ENCODE results near the gene HIF3A.

HIF3A gene

GRCh38 chr19:46328079-46328478 is 31.2 kb downstream of the HIF3A start:
- DNase-seq (ENCODE audit: low read depth, low spot score) = no peak

DNA sequence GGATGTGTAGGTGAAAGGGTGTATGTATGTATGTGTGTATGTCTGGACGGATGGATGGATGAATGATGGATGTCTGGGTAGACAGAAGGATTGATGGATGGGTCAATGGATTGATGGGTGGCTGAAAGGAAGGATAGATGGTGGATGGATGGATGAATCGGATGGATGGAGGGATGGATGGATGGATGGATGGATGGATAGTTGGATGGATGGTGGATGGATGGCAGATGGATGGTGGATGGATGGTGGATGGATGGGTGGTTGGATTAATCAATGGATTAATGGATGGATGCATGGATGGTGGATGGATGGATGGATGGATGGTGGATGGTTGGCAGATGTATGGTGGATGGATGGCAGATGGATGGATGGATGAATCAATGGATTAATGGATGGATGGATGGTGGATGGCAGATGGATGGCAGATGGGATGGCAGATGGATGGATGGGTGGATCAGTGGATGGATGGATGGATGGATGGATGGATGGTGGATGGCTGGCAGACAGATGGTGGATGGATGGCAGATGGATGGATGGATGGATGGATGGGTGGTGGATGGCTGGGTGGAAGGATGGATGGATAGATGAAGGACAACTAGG is 33.6 kb downstream of the HIF3A start:
- no peak for DNase-seq (ENCODE audit: low read depth, low spot score)

GRCh38 chr19:46337487-46337886 is 40.6 kb downstream of the HIF3A start:
- DNase-seq (ENCODE audit: low read depth, low spot score) = no peak

DNA sequence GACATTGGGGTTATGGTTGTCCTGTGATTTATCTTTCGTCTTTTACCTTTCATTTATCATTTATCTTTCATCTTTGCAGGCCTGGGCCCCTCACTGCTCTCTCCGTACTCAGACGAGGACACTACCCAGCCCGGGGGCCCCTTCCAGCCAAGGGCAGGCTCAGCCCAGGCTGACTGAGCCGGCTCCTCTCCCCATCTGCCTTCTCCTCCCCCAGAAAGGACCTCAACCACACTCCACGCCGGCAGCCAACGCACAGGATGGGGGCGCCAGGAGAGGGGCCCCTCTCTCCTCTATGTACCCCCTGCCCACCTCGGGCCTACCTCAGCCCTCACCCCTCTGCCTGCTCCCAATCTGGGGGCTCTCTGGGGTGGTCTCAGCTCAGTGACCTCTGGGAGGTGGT is 42.6 kb downstream of the HIF3A start:
- DNase-seq (ENCODE audit: low read depth, low spot score) = no peak

GRCh38 chr19:46340051-46340659 is 43.3 kb downstream of the HIF3A start:
- no peak for DNase-seq (ENCODE audit: low read depth, low spot score)

- no peak for DNase-seq (ENCODE audit: low read depth, low spot score)
These were observed 45.1 kb downstream of the HIF3A start for GRCh38 chr19:46341937-46342336.

GRCh38 chr19:46344363-46344762 is 47.5 kb downstream of the HIF3A start:
- DNase-seq (ENCODE audit: low read depth, low spot score) = no peak

DNA sequence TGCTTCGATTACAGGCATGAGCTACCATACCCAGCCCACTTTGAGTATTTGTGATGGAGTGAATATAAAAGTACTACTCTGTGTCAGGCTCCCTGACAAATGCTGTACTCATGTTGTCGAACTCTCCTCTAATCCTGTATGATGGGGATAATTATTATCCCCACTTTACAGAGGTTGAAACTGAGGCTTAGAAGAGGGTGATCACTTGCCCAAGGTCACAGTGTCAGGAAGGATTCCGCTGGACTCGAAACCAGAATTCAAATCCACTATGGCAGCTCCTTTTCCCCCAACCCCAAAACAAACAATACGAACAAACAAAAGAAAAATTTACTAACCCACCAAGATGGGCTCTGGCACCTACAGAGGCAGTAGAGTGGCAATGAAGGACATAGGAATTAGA is 48.3 kb downstream of the HIF3A start:
- DNase-seq (ENCODE audit: low read depth, low spot score) = no peak

- DNase-seq (ENCODE audit: low read depth, low spot score) = peak; percentile 88
These were observed 50.2 kb downstream of the HIF3A start, which contains the start of gene PPP5C for GRCh38 chr19:46346821-46347571. PPP5C (plus strand) TSS chr19:46347087; CDS start chr19:46347097, 10 bp downstream.

DNA sequence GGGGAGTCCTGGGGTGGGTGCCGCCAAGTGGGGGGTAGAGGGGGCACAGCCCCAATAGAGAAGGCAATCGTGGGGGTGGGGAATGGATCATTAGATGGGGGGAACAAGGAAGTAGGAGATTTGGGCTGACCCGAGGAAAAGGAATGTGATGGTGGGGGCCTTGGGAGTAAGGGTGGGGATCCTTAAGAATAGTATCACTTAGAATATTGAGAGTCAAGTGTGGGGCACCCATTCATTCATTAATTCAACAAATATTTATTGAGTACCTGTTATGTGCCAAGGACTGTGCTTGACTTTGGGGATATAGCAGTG is 50.7 kb downstream of the HIF3A start:
- DNase-seq (ENCODE audit: low read depth, low spot score) = no peak

DNA sequence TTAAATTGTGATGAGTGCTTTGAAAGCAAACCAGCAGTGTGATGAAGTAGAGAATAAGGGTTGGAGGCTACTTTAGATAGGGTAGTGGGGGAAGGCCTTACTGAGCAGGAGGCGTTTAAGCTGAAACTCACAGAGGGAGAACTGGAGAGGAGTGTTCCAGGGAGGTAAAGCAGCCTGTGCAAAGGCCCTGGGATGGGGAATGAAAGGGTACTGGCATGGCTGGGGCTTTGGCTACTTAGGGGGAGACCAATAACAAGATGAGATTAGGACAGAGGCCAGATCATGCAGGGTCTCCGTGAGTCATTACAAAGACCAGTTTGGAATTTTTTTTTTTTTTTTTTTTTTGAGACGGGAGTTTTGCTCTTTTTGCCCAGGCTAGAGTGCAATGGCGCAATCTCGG is 51.1 kb downstream of the HIF3A start:
- no peak for DNase-seq (ENCODE audit: low read depth, low spot score)

DNA sequence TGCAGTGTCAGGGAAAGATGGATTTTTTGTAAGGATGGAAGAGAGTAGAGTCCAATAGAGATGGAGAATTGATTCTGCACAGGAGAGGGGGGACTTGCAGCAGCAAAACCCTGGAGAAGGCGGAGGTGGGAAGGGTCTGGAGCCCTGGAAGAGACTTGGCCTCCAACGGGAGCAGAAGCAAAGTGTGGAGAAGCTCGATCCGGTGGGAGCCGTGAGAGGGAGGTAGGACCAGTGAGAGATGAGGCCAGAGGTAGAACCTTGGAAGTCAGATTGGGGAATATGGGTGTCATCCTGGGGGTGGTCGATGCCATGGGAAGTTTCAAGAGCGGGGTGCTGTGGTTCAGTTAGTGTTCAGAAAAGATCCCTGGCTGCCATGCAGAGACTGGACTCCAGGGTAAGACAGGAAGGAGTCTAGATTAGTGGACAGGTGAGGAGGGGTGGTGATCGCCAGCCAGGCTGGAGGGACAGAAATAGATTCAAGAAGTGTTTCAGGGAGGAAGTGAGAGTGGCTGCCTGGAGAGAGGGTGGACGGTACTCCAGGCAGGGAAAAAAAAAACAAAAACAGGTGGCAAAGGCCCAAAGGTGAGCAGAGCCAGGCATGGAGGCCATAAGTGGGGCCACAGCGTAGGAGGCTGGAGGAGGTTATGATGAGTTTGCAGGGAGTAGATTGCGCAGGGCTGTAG is 52.6 kb downstream of the HIF3A start:
- no peak for DNase-seq (ENCODE audit: low read depth, low spot score)

- no peak for DNase-seq (ENCODE audit: low read depth, low spot score)
These were observed 53.4 kb downstream of the HIF3A start for GRCh38 chr19:46350029-46350757.

DNA sequence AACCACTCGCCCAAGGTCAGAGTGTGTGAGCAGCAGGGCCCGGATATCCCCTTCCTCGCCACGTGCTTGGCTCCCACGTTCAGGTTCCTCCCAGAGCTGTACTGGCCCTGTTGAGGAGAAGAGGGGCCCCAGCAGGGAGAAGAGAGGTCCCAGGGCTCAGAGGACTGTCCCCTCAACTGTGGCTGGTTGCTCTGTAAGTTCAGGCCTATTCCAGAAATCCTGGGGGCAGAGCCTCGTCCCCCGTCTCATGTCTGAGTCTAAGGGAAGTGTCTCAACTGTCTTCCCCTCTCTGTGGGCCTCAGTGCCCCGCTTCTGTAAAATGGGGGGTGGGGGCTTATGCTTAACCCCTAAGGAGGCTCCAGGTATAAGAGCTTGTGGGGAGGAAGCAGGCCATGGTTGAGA is 53.9 kb downstream of the HIF3A start:
- DNase-seq (ENCODE audit: low read depth, low spot score) = no peak

DNA sequence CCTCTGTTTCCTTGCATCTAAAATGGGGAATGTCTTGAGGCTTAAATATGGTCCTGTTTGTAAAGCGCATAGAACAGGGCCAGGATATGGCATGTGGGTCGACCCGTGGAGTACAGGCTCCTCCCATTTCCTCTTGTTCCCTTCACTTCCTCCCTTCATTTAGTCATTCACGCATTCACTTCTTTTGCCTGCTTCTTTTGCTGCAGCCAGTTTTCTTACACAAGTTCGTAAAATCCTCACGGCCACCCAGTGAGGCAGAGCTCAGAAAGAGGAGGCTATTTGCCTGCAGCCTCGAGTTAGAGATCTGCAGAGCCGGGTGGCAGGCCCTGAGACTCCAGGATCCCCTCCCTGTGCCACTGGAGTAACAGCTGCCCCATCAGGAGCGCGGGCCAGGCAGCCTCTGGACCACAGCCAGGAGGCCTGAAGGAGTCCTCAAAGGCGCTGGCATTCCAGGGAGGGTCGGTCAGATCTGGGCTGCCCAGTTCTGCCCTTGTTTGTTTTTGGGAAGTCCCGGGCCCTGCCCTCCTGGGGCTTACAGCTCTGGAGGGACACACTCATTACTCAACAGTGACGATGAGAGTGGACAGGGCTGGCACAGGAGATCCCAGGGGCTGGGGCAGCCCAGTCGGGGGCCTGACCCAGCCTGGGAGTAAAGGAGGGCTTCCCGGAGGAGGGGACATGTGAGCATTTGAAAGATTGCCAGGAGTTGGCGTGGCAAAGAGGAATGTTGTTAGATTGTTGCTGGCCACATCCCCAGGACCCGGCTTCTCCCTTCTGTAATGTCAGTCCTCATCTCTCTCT is 54.6 kb downstream of the HIF3A start:
- DNase-seq (ENCODE audit: low read depth, low spot score) = no peak

DNA sequence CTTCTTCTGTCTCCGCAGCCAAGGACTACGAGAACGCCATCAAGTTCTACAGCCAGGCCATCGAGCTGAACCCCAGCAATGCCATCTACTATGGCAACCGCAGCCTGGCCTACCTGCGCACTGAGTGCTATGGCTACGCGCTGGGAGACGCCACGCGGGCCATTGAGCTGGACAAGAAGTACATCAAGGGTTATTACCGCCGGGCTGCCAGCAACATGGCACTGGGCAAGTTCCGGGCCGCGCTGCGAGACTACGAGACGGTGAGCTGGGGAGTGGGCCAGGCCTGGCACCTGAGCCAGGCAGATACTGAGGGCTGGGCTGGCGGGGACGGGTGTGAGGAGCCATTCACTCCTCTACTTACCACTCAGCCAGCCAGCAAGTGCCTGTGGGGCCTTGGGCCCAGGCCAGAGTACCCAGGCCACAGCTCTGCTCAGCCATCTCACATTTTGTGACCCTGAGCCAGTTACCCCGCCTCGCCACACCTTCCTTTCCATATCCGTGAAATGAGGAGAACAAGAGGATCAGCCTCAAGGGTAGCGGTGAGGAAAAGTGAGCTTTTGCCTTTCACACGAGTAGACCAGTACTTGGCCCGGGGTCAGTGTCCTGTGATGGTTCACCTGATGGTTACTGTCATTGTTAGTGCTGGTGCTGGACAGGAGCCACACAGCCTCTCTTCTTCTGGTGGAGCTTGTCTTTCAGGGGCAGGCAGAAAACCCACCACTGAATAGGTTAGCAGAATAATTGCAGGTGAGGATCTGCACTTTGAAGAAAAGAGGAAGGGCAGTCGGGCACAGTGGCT is 57.1 kb downstream of the HIF3A start:
- DNase-seq (ENCODE audit: low read depth, low spot score) = no peak

DNA sequence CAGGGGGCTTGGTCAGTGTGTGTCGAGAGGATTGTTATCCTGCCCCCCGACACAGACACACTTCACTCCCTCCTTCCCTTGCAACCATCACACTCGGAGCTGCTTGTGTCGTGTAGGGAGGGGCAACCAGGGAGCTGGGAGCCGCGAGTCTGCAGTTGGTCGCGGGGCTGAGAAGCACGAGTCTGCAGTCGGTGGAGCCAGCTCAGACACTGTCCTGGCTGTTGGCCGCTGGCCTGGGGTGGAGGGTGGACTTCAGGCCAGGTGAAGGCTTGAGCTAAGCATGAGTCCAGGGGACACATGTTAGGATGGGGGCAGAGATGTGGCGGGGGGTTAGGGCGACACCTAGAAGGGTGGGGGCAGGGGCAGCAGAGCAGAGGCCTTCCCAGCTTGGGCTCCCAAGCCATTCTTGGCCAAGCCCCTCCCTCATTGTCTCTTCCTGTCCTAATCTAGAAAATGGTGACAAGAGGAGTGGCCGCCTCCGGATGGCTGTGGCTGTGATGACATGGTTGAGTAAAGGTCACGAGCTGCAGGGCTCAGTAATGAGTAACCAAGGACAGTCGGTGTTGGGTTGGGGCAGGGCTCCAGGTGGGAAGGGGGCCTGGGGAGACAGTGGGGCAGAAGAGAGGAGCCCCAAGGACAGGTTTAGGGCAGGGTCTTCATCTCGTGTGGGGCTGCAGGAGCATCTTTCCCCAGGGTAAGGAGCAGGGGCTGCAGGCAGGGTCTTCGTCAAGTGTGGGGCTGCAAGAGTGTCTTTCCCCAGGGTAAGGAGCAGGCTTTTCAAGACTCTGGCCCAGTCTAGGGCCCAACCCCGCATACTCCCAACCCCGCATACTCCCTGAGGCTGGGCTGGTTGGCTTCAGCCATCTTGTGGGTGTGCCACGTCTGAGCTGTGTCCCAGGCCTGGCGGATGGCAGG is 58.6 kb downstream of the HIF3A start:
- DNase-seq (ENCODE audit: low read depth, low spot score) = no peak

DNA sequence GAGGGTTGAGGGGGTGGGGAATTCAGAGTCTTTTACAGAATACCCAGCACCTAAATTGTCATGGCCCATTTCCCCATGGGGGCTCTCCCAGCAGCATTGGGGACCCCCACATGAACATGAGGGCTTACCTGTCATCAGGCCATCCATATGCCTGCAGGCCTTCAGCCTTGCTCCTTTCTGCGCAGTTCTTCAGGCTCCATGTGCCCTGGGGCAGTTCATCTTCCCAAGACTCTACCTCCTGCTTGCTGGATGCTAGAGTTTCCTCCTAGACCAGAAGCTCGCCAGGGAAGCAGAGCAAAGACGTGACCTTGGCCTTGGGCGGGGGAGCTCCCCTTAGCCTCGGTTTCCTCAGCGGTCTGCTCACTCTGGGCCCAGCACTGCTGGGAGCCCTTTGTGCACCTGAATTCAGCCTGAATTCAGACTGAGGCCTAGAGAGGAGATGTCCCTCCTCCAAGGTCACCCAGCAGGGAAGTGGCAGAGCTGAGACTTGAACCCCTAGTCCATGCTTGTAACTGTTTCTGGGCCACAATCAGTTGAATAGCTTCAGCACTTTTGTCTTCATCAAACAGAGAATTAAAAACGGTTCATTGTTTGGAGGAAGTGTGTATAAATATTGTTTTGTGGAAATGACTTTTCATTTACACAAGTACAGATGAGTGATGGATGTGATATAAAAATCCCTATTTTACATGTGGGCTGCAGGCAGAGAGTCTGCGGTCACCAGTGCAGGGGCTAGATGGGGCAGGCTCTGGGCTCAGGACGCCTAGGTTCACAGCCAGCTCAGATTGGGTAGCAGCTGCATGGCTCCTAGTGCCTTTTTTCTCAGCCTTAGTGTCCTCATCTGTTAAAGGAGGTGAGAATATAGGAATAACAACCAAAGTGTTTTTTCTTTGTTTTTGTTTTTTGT is 59.6 kb downstream of the HIF3A start:
- DNase-seq (ENCODE audit: low read depth, low spot score) = no peak
